DOHH2 (cell line): ENCODE results near the gene PLCXD3.

ENCODE experiments used
- H3F3A ChIP-seq: fragments of 200-600 bp; sonication (generic), shearing (Covaris generic); 2 replicates; pipeline ENCODE4 v1.6.0; 2016; ENCODE audit warnings: antibody characterized with exemption, mild to moderate bottlenecking; ENCODE audit not compliant: control insufficient read depth, insufficient read depth
- H3K27ac ChIP-seq: fragments of 200-600 bp; sonication (generic); 2 replicates; pipeline ENCODE4 v1.5.1; 2014; ENCODE audit warnings: low read depth, mild to moderate bottlenecking, low read length, moderate library complexity
- H3K27me3 ChIP-seq: fragments of 200-600 bp; sonication (generic); 2 replicates; pipeline ENCODE4 v1.6.1; 2014; ENCODE audit warnings: mild to moderate bottlenecking, low read length, mixed read lengths; ENCODE audit not compliant: control insufficient read depth
- H3K36me3 ChIP-seq: fragments of 200-600 bp; sonication (generic); 2 replicates; pipeline ENCODE4 v1.6.1; 2014; ENCODE audit warnings: mild to moderate bottlenecking, low read length, moderate library complexity, mixed read lengths; ENCODE audit not compliant: control insufficient read depth
- H3K4me1 ChIP-seq: fragments of 200-600 bp; sonication (generic); 2 replicates; pipeline ENCODE4 v1.6.1; 2014; ENCODE audit warnings: mild to moderate bottlenecking, low read length, mixed read lengths; ENCODE audit not compliant: control insufficient read depth
- H3K4me2 ChIP-seq: fragments of 200-600 bp; sonication (generic); 2 replicates; pipeline ENCODE4 v1.6.0; 2014; ENCODE audit warnings: mild to moderate bottlenecking, low read length, moderate library complexity
- H3K4me3 ChIP-seq: fragments of 200-600 bp; sonication (generic); 2 replicates; pipeline ENCODE4 v1.5.1; 2014; ENCODE audit warnings: mild to moderate bottlenecking, low read length, mixed read lengths
- H3K79me2 ChIP-seq: fragments of 200-600 bp; sonication (generic); 2 replicates; pipeline ENCODE4 v1.6.1; 2014; ENCODE audit warnings: mild to moderate bottlenecking, low read length, mixed read lengths; ENCODE audit not compliant: control insufficient read depth
- H3K9me2 ChIP-seq: fragments of 200-600 bp; sonication (generic); replicated peaks from 2 replicates; pipeline ENCODE4 v1.6.1; 2014; ENCODE audit warnings: mild to moderate bottlenecking, low read length, mixed read lengths; ENCODE audit not compliant: control insufficient read depth
- H3K9me3 ChIP-seq: fragments of 200-600 bp; sonication (generic); 2 replicates; pipeline ENCODE4 v1.6.1; 2014; ENCODE audit warnings: antibody characterized with exemption, low read length, mixed read lengths; ENCODE audit not compliant: control insufficient read depth, insufficient read depth
- H4K20me1 ChIP-seq: fragments of 200-600 bp; sonication (generic); 2 replicates; pipeline ENCODE4 v1.6.0; 2014; ENCODE audit warnings: low read depth, mild to moderate bottlenecking, antibody characterized with exemption, low read length, moderate library complexity; ENCODE audit not compliant: control insufficient read depth, insufficient read depth
- EZH2phosphoT487 ChIP-seq: fragments of 200-600 bp; sonication (generic); IDR thresholded peaks from 2 replicates; pipeline ENCODE4 v1.6.1; 2017; ENCODE audit warnings: borderline replicate concordance, mild to moderate bottlenecking, antibody characterized with exemption, low read length, moderate library complexity, mixed read lengths
- TF ChIP-seq, protein P1 (sequence below): fragments of 200-600 bp; sonication (generic); IDR thresholded peaks from one replicate; pipeline ENCODE4 v1.5.1; 2014; ENCODE audit warnings: antibody characterized with exemption, mild to moderate bottlenecking, low read depth, low read length; ENCODE audit not compliant: poor library complexity, severe bottlenecking

PLCXD3 gene

DNA sequence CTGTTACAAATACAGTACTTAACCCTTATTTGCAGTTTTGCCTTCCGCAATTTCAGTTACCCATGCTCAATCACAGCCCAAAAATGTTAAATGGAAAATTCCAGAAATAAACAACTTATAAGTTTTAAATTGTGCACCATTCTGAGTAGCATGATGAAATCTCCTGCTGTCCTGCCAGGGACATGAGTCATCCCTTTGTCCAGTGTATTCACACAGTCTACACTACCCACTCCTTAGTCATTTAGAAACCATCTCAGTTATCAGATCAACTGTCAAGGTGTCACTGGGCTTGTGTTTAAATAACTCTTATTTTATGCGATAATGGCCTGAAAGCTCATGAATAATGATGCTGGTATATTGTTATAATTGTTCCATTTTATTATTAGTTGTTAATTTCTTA is 95.8 kb downstream of the PLCXD3 start:
- Histone ChIP-seq H3K4me2 (no peak overlapping the region), H3K4me1 (no peaks in the 10 kb centered on the region), H3F3A (no peaks in the 10 kb centered on the region), H3K36me3 (no peaks in the 10 kb centered on the region), H3K9me3 (no peaks in the 10 kb centered on the region), H3K27ac (no peak overlapping the region), H3K9me2 (no peaks in the 10 kb centered on the region), H4K20me1 (no peaks in the 10 kb centered on the region), H3K4me3 (no peak overlapping the region), H3K27me3 (no peaks in the 10 kb centered on the region), H3K79me2 (no peaks in the 10 kb centered on the region)
- TF ChIP-seq EZH2phosphoT487 = no peak
- TF ChIP-seq, protein P1, sequence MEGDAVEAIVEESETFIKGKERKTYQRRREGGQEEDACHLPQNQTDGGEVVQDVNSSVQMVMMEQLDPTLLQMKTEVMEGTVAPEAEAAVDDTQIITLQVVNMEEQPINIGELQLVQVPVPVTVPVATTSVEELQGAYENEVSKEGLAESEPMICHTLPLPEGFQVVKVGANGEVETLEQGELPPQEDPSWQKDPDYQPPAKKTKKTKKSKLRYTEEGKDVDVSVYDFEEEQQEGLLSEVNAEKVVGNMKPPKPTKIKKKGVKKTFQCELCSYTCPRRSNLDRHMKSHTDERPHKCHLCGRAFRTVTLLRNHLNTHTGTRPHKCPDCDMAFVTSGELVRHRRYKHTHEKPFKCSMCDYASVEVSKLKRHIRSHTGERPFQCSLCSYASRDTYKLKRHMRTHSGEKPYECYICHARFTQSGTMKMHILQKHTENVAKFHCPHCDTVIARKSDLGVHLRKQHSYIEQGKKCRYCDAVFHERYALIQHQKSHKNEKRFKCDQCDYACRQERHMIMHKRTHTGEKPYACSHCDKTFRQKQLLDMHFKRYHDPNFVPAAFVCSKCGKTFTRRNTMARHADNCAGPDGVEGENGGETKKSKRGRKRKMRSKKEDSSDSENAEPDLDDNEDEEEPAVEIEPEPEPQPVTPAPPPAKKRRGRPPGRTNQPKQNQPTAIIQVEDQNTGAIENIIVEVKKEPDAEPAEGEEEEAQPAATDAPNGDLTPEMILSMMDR = no peak

DNA sequence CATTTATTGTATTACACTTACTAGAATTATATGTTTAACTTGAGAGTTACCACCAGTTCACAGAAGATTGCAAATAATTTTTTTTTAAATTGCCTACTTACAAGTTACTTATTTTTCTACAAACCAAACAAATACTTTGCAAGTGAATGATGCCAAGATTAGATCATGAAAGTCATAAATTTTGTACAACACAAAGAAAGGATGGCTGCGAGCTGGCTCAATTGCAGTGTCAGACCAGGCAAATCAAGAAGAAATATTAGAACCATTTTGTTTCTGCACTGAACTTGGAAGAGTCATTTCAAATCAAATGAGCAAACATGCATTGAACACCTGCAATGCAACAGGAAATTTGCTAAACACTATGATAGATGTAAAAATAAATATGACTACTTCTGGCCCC is 97.3 kb downstream of the PLCXD3 start:
- Histone ChIP-seq H3K27ac (no peak overlapping the region), H3F3A (no peaks in the 10 kb centered on the region)

DNA sequence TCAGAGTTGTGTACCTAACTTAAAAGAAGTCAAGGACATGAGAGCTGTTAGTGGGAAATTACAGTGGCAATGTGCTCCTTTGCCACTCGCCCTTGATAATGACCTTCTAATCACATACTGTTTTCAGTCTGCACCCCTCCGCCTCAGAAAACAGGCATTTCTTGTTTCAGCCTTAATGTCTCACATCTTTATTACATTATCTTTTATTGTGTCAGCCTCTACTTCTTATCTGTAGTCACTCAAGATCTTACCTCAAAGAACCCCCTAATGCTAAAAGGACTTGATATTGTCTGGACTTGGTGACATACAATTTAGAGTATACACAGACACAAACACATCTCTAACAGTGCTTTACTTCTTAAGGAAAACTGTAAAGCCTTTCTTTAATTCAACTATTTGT is 97.9 kb downstream of the PLCXD3 start:
- H3K27ac ChIP-seq = no peak overlapping the region
- TF ChIP-seq, protein P1 = no peak
- no peak for TF ChIP-seq EZH2phosphoT487
- no peak overlapping the region for H3K4me2 ChIP-seq
- H3F3A ChIP-seq = no peaks in the 10 kb centered on the region
- H3K9me3 ChIP-seq = no peaks in the 10 kb centered on the region
- H3K4me3 ChIP-seq = no peak overlapping the region
- H3K9me2 ChIP-seq = no peaks in the 10 kb centered on the region
- no peaks in the 10 kb centered on the region for H3K27me3 ChIP-seq
- H4K20me1 ChIP-seq = no peaks in the 10 kb centered on the region
- no peaks in the 10 kb centered on the region for H3K4me1 ChIP-seq
- H3K79me2 ChIP-seq = no peaks in the 10 kb centered on the region
- no peaks in the 10 kb centered on the region for H3K36me3 ChIP-seq

More for the DNA sequence above, 97.3 kb downstream of the PLCXD3 start:
- H3K9me2 ChIP-seq = no peaks in the 10 kb centered on the region
- TF ChIP-seq, protein P1 = no peak
- no peak for TF ChIP-seq EZH2phosphoT487
- no peaks in the 10 kb centered on the region for H3K4me1 ChIP-seq
- no peaks in the 10 kb centered on the region for H3K9me3 ChIP-seq
- H4K20me1 ChIP-seq = no peaks in the 10 kb centered on the region
- no peaks in the 10 kb centered on the region for H3K79me2 ChIP-seq
- no peaks in the 10 kb centered on the region for H3K36me3 ChIP-seq
- no peak overlapping the region for H3K4me2 ChIP-seq
- no peaks in the 10 kb centered on the region for H3K27me3 ChIP-seq
- no peak overlapping the region for H3K4me3 ChIP-seq

DNA sequence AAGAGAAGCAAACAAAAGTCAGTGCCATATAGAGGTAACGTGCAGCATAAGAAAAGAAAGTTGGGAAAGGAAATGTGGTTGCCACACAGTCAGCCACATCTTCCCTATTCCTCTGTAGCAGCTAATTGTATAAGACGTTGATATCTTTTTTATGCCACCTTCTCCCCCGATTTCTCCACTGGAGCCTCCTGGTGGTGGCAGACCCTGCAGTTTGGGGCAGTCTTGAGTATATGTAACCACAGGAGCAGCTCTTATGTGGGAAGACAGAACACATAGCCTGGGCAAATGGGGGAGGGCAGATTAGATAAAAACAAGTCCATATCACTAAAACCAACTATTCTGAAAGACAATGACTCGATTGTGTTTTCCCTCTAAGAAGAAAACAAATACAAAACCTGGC is 99.7 kb downstream of the PLCXD3 start:
- Histone ChIP-seq H3K27me3 (no peaks in the 10 kb centered on the region), H3K79me2 (no peaks in the 10 kb centered on the region), H3K9me2 (no peaks in the 10 kb centered on the region), H3K4me3 (no peak overlapping the region), H3K36me3 (no peaks in the 10 kb centered on the region), H4K20me1 (no peaks in the 10 kb centered on the region), H3F3A (no peaks in the 10 kb centered on the region), H3K4me2 (no peak overlapping the region), H3K4me1 (no peaks in the 10 kb centered on the region), H3K27ac (no peak overlapping the region), H3K9me3 (no peaks in the 10 kb centered on the region)
- no peak for TF ChIP-seq EZH2phosphoT487
- TF ChIP-seq, protein P1 = no peak
